ENCODE results near the gene COX10. TPM values are rescaled to one million over a fixed set of nuclear protein-coding genes. Genes with fewer than 3 reads are reported as not detected.
"Not testable (repeated sequence)": the region's sequence is repeated elsewhere in the genome, so short reads cannot be mapped to it uniquely, and the experiment has no call there.

COX10 gene
- total RNA-seq, 5 donors from 2014 or later (not counting 1 experiment from before 2014, with no cell fraction given), result 14.8 to 18.0 (median 16.3) TPM

- H3K4me1 Mint-ChIP-seq; H3K27ac ChIP-seq (ENCODE audit: low read length); ATAC-seq (replicated peaks in 1 of 4); H3K9me3 ChIP-seq; H3K4me3 Mint-ChIP-seq; H3K27me3 ChIP-seq (replicated peaks in 1 of 2; ENCODE audit: control insufficient read depth in 2 of 2, extremely low read depth in 1 of 2, insufficient read depth in 2 of 2, low read length in 1 of 2); CTCF ChIA-PET; H3K36me3 Mint-ChIP-seq; POLR2A ChIA-PET; H3K9me3 Mint-ChIP-seq; H3K4me3 ChIP-seq (ENCODE audit: control insufficient read depth in 1 of 2, extremely low read depth in 1 of 2, low read length in 1 of 2); H3K27me3 Mint-ChIP-seq; H3K4me1 ChIP-seq (ENCODE audit: control insufficient read depth in 1 of 2, extremely low read depth in 1 of 2, insufficient read depth in 2 of 2, low read length in 2 of 2); H3K36me3 ChIP-seq (ENCODE audit: control insufficient read depth in 2 of 2, extremely low read depth in 1 of 2, insufficient read depth in 1 of 2, low read length in 1 of 2); DNase-seq; H3K27ac Mint-ChIP-seq: not testable (repeated sequence)
- WGBS (ENCODE audit: insufficient coverage), result no CpG with 5 or more reads among the region's 1 CpG
Observed at GRCh38 chr17:14179951-14180350, 110.6 kb downstream of the COX10 start.

GRCh38 chr17:14182084-14182483 lies 112.8 kb downstream of the COX10 start:
- H3K9me3 Mint-ChIP-seq; CTCF ChIA-PET; H3K36me3 Mint-ChIP-seq; H3K27me3 Mint-ChIP-seq; DNase-seq; POLR2A ChIA-PET; ATAC-seq (replicated peaks in 1 of 4); H3K4me3 Mint-ChIP-seq; H3K4me1 ChIP-seq (ENCODE audit: control insufficient read depth in 1 of 2, extremely low read depth in 1 of 2, insufficient read depth in 2 of 2, low read length in 2 of 2); H3K27me3 ChIP-seq (replicated peaks in 1 of 2; ENCODE audit: control insufficient read depth in 2 of 2, extremely low read depth in 1 of 2, insufficient read depth in 2 of 2, low read length in 1 of 2); H3K27ac ChIP-seq (ENCODE audit: low read length); H3K9me3 ChIP-seq; H3K36me3 ChIP-seq (ENCODE audit: control insufficient read depth in 2 of 2, extremely low read depth in 1 of 2, insufficient read depth in 1 of 2, low read length in 1 of 2); H3K4me3 ChIP-seq (ENCODE audit: control insufficient read depth in 1 of 2, extremely low read depth in 1 of 2, low read length in 1 of 2); H3K27ac Mint-ChIP-seq: not testable (repeated sequence)
- WGBS (ENCODE audit: insufficient coverage), result no CpG with 5 or more reads among the region's 6 CpGs
- peaks cover 9 to 14% (median 9%) of the 10 kb centered on the region in 3 donors for H3K4me1 Mint-ChIP-seq

DNA sequence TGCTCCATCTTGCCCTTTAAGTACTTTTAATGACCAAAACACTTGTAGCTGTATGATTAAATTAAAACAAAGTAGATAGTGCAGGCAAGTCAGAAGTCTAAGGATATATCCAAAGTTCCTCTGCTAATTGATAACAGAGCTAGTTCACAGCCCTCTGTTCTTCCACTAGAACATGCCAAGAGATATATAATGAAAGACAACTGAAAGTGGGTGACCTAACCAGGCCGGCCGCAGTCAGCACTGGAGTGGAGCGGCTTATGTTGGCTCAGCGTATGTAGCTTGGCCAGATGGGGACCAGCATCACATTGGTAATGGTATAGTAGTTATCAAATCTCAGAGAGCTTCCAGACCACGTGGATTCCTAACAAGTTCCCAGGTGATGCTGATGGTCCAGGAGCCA lies 115.2 kb downstream of the COX10 start:
- ATAC-seq (replicated peaks in 1 of 4); DNase-seq; H3K36me3 Mint-ChIP-seq; H3K4me3 ChIP-seq (ENCODE audit: control insufficient read depth in 1 of 2, extremely low read depth in 1 of 2, low read length in 1 of 2); H3K36me3 ChIP-seq (ENCODE audit: control insufficient read depth in 2 of 2, extremely low read depth in 1 of 2, insufficient read depth in 1 of 2, low read length in 1 of 2); H3K9me3 ChIP-seq; POLR2A ChIA-PET; H3K4me1 ChIP-seq (ENCODE audit: control insufficient read depth in 1 of 2, extremely low read depth in 1 of 2, insufficient read depth in 2 of 2, low read length in 2 of 2); H3K4me3 Mint-ChIP-seq; H3K9me3 Mint-ChIP-seq; H3K27ac ChIP-seq (ENCODE audit: low read length); H3K27me3 Mint-ChIP-seq; H3K27me3 ChIP-seq (replicated peaks in 1 of 2; ENCODE audit: control insufficient read depth in 2 of 2, extremely low read depth in 1 of 2, insufficient read depth in 2 of 2, low read length in 1 of 2); CTCF ChIA-PET: not testable (repeated sequence)
- Mint-ChIP-seq H3K27ac (peak overlapping the region; percentile 25 to 41), H3K4me1 (peaks cover 13 to 21% (median 20%) of the 10 kb centered on the region in 3 donors)
- WGBS (ENCODE audit: insufficient coverage), result no CpG with 5 or more reads among the region's 5 CpGs

- H3K4me3 ChIP-seq (ENCODE audit: control insufficient read depth in 1 of 2, extremely low read depth in 1 of 2, low read length in 1 of 2); H3K36me3 ChIP-seq (ENCODE audit: control insufficient read depth in 2 of 2, extremely low read depth in 1 of 2, insufficient read depth in 1 of 2, low read length in 1 of 2); H3K9me3 Mint-ChIP-seq; POLR2A ChIA-PET; ATAC-seq (replicated peaks in 1 of 4); H3K27me3 ChIP-seq (replicated peaks in 1 of 2; ENCODE audit: control insufficient read depth in 2 of 2, extremely low read depth in 1 of 2, insufficient read depth in 2 of 2, low read length in 1 of 2); H3K9me3 ChIP-seq; H3K4me1 ChIP-seq (ENCODE audit: control insufficient read depth in 1 of 2, extremely low read depth in 1 of 2, insufficient read depth in 2 of 2, low read length in 2 of 2); H3K27me3 Mint-ChIP-seq; H3K36me3 Mint-ChIP-seq; H3K27ac ChIP-seq (ENCODE audit: low read length); DNase-seq; H3K4me3 Mint-ChIP-seq; CTCF ChIA-PET: not testable (repeated sequence)
- Mint-ChIP-seq H3K27ac (peak overlapping the region; percentile 64 to 76), H3K4me1 (peaks cover 25 to 37% (median 35%) of the 10 kb centered on the region in 3 donors)
- no CpG with 5 or more reads among the region's 4 CpGs for WGBS (ENCODE audit: insufficient coverage)
Observed at GRCh38 chr17:14186443-14186842, 117.1 kb downstream of the COX10 start.

DNA sequence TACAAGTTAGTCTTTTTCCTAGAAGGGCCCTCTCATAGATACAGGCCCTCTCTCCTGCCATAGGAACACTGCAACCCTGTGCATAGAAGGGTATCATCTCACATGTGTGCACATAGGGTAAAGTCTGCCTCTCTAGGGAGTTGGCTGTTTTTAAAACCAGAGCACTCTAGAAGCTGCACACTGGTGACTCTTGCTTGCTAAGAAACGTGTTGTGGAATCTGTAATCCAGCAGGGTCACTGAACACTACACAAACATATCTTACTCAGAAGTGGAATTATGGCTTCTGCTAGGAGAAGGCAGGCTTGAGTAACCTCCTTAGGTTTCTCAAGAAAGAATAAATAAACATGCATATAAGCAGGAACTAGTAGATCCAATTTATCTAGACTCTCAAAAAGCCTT lies 121.5 kb downstream of the COX10 start:
- peak overlapping the region in 1 of 3 donors; percentile 31 for H3K4me3 Mint-ChIP-seq
- ATAC-seq (replicated peaks in 1 of 4); POLR2A ChIA-PET; H3K36me3 Mint-ChIP-seq; H3K4me3 ChIP-seq (ENCODE audit: control insufficient read depth in 1 of 2, extremely low read depth in 1 of 2, low read length in 1 of 2); H3K27me3 Mint-ChIP-seq; H3K36me3 ChIP-seq (ENCODE audit: control insufficient read depth in 2 of 2, extremely low read depth in 1 of 2, insufficient read depth in 1 of 2, low read length in 1 of 2); H3K9me3 ChIP-seq; H3K27me3 ChIP-seq (replicated peaks in 1 of 2; ENCODE audit: control insufficient read depth in 2 of 2, extremely low read depth in 1 of 2, insufficient read depth in 2 of 2, low read length in 1 of 2); DNase-seq; CTCF ChIA-PET; H3K27ac ChIP-seq (ENCODE audit: low read length); H3K9me3 Mint-ChIP-seq: not testable (repeated sequence)
- peaks cover 23 to 40% of the 10 kb centered on the region in 2 experiments for H3K4me1 ChIP-seq (ENCODE audit: control insufficient read depth in 1 of 2, extremely low read depth in 1 of 2, insufficient read depth in 2 of 2, low read length in 2 of 2)
- WGBS (ENCODE audit: insufficient coverage), result no CpG with 5 or more reads among the region's 1 CpG
- H3K27ac Mint-ChIP-seq, result peak overlapping the region; percentile 87 to 90
- H3K4me1 Mint-ChIP-seq, result peaks cover 49 to 64% (median 63%) of the 10 kb centered on the region in 3 donors

DNA sequence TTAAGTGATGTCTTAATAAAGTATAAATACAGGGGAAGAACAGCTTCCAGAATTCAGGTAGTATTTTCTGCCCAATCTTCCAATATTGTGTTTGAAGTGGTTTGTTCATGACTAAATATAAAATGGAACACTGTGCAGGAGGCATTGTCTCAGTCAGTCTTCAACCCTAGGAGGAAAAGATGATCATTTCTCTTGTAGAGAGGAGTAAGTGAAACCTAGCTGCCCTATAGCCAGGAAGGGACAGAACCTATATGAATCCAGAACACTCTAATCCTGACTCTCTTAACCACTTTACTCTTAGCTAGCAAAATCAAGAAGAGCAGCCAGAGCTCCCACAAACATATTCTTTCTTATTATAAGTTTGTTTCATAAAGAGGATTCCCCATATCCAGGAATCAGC lies 122.2 kb downstream of the COX10 start:
- peak overlapping the region in 1 of 3 donors; percentile 51 for H3K4me3 Mint-ChIP-seq
- POLR2A ChIA-PET; H3K9me3 Mint-ChIP-seq; H3K27me3 ChIP-seq (replicated peaks in 1 of 2; ENCODE audit: control insufficient read depth in 2 of 2, extremely low read depth in 1 of 2, insufficient read depth in 2 of 2, low read length in 1 of 2); H3K9me3 ChIP-seq; H3K36me3 ChIP-seq (ENCODE audit: control insufficient read depth in 2 of 2, extremely low read depth in 1 of 2, insufficient read depth in 1 of 2, low read length in 1 of 2); CTCF ChIA-PET; H3K4me3 ChIP-seq (ENCODE audit: control insufficient read depth in 1 of 2, extremely low read depth in 1 of 2, low read length in 1 of 2); H3K36me3 Mint-ChIP-seq; ATAC-seq (replicated peaks in 1 of 4); H3K27me3 Mint-ChIP-seq; DNase-seq; H3K27ac ChIP-seq (ENCODE audit: low read length): not testable (repeated sequence)
- H3K4me1 ChIP-seq (ENCODE audit: control insufficient read depth in 1 of 2, extremely low read depth in 1 of 2, insufficient read depth in 2 of 2, low read length in 2 of 2), result peaks cover 30 to 47% of the 10 kb centered on the region in 2 experiments
- peak overlapping the region; percentile 61 to 87 for H3K27ac Mint-ChIP-seq
- peaks cover 50 to 68% (median 63%) of the 10 kb centered on the region in 3 donors for H3K4me1 Mint-ChIP-seq

- H3K36me3 Mint-ChIP-seq; DNase-seq; H3K27me3 Mint-ChIP-seq; H3K27me3 ChIP-seq (replicated peaks in 1 of 2; ENCODE audit: control insufficient read depth in 2 of 2, extremely low read depth in 1 of 2, insufficient read depth in 2 of 2, low read length in 1 of 2); H3K4me3 ChIP-seq (ENCODE audit: control insufficient read depth in 1 of 2, extremely low read depth in 1 of 2, low read length in 1 of 2); CTCF ChIA-PET; ATAC-seq (replicated peaks in 1 of 4); H3K36me3 ChIP-seq (ENCODE audit: control insufficient read depth in 2 of 2, extremely low read depth in 1 of 2, insufficient read depth in 1 of 2, low read length in 1 of 2); POLR2A ChIA-PET; H3K9me3 ChIP-seq; H3K9me3 Mint-ChIP-seq: not testable (repeated sequence)
- Histone ChIP-seq H3K27ac (ENCODE audit: low read length) (peak overlapping the region; percentile 12), H3K4me1 (ENCODE audit: control insufficient read depth in 1 of 2, extremely low read depth in 1 of 2, insufficient read depth in 2 of 2, low read length in 2 of 2) (peaks cover 36 to 52% of the 10 kb centered on the region in 2 experiments)
- whole genome bisulfite sequencing (ENCODE audit: insufficient coverage), result no CpG with 5 or more reads among the region's 11 CpGs
- Mint-ChIP-seq H3K27ac (peak overlapping the region; percentile 80 to 87), H3K4me3 (peak overlapping the region in 1 of 3 donors; percentile 51), H3K4me1 (peaks cover 52 to 70% (median 67%) of the 10 kb centered on the region in 3 donors)
Observed at GRCh38 chr17:14192039-14192438, 122.7 kb downstream of the COX10 start.

Measured in T-cell (primary cell).